ENCODE data around the gene AAK1.
A peak's percentile ranks its signal among the peaks of the same experiment; 100 is the strongest.

Gene AAK1

DNA sequence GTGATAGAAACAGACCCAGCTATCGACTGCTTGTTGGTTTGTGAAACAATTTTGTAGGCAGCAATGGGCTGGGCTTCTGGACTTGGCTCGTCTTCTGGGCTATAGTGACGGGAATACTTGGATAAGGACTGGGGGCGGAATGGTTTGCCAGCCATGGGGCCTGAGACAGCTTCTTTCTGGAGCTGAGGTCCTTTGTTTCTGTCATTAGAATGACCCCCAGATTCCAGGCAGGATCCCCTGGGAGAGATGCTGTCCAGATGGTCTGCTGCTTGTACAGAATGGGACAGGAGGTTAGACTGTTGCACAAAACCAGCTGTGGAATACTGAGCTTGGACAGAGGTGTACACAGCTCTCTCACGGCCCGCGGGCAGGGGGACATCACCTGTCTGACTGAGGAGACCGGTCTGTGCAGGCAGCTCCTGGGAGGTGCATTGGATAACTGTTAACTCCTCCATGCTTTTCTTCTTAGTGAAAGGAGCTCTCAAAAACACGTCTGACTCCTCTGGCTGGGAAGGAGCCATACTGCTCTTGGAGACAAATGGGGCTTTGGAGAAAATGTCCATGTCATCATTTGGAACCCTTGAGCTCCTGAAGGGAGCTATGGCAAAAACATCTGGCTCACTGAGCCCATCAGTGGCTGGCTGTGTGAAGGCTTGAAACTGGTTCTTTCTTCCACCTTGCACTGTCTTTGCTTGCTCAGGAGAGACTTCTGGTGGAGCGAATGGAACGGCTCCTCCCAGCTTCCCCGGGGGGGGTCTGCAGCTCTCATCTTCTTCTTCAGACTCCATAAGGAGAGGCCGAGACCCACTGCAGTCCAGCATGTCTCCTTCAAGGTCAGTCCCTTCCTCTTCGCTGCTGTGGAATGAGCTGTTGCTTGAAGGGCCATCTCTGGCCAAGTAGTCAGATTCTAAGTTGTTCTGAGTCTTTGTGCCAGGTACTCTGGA, 177.8 kb downstream of the AAK1 start:
- no peak for TF ChIP-seq RAD21 (IDR thresholded peaks at IDR 0.05; ENCODE audit: low read depth)
- no peak for TF ChIP-seq TCF12 (IDR thresholded peaks at IDR 0.05; ENCODE audit: low read depth)

DNA sequence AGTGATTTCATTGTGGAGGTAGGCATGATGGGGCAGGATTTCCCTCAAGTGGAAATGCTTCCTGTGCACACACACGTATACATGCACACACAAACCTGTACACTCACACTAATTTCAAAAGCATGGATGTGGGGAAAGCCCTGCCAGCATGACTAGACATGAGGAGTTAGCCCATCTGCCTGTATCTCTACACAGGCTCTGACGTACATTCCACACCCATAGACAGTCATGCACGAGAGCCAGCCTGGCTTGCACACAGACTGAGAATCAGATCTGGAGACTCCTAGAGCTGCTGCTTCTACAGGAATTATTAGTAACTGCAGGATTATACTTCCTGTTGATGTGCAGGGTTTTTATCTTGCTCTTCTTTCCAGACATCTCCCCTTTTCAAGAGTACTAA, 179.0 kb downstream of the AAK1 start:
- no peak for TF ChIP-seq EP300 (IDR thresholded peaks at IDR 0.05; ENCODE audit: borderline replicate concordance)
- no peak for TF ChIP-seq CEBPB (IDR thresholded peaks at IDR 0.05)
- TF ChIP-seq EGR1 (IDR thresholded peaks at IDR 0.05) = no peak
- TF ChIP-seq TAF1 (IDR thresholded peaks at IDR 0.05; ENCODE audit: low read depth) = no peak
- no peak for TF ChIP-seq YY1 (IDR thresholded peaks at IDR 0.05; ENCODE audit: low read depth)
- TF ChIP-seq CREB1 (IDR thresholded peaks at IDR 0.05; ENCODE audit: low read depth) = no peak

DNA sequence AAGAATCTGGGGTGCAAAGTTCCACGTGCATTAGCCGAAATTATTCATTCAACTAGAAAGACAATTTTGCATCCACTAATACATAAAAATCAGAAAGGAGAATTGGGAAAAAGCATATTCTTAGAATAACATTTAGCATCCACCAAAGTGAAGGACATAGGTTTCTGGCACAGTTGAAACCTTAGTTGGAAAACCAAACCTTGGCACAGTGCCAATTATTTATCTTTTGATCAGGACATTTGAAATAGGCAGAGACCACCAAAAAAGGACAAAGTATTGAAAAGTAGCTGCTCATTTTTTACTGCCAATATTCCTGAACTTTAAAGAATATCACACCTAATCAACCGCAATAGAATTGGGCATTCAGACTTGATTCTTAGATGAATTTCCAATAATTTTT, 180.8 kb downstream of the AAK1 start:
- TF ChIP-seq, protein P1, sequence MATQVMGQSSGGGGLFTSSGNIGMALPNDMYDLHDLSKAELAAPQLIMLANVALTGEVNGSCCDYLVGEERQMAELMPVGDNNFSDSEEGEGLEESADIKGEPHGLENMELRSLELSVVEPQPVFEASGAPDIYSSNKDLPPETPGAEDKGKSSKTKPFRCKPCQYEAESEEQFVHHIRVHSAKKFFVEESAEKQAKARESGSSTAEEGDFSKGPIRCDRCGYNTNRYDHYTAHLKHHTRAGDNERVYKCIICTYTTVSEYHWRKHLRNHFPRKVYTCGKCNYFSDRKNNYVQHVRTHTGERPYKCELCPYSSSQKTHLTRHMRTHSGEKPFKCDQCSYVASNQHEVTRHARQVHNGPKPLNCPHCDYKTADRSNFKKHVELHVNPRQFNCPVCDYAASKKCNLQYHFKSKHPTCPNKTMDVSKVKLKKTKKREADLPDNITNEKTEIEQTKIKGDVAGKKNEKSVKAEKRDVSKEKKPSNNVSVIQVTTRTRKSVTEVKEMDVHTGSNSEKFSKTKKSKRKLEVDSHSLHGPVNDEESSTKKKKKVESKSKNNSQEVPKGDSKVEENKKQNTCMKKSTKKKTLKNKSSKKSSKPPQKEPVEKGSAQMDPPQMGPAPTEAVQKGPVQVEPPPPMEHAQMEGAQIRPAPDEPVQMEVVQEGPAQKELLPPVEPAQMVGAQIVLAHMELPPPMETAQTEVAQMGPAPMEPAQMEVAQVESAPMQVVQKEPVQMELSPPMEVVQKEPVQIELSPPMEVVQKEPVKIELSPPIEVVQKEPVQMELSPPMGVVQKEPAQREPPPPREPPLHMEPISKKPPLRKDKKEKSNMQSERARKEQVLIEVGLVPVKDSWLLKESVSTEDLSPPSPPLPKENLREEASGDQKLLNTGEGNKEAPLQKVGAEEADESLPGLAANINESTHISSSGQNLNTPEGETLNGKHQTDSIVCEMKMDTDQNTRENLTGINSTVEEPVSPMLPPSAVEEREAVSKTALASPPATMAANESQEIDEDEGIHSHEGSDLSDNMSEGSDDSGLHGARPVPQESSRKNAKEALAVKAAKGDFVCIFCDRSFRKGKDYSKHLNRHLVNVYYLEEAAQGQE (IDR thresholded peaks at IDR 0.05; ENCODE audit: low read depth) = no peak
- TF ChIP-seq TAF1 (IDR thresholded peaks at IDR 0.05; ENCODE audit: low read depth) (no peak), NFIC (IDR thresholded peaks at IDR 0.05) (peak; percentile 93), CEBPB (IDR thresholded peaks at IDR 0.05) (no peak), TEAD4 (IDR thresholded peaks at IDR 0.05) (no peak)
- TF ChIP-seq, protein P2, sequence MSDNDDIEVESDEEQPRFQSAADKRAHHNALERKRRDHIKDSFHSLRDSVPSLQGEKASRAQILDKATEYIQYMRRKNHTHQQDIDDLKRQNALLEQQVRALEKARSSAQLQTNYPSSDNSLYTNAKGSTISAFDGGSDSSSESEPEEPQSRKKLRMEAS (IDR thresholded peaks at IDR 0.05) = no peak

DNA sequence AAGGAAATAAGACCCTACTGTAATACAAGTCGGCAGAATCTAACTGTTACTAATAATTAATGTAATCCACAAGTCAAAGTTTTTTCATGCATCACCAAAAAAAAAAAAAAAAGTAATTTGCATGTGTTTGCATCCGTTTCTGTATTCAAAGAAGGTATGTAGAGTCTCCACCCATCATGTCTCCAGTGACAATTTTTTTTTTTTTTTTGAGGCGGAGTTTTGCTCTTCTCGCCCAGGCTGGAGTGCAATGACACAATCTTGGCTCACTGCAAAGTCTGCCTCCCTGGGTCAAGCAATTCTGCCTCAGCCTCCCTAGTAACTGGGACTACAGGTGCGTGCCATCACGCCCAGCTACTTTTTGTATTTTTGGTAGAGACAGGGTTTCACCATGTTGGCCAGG, 182.1 kb downstream of the AAK1 start:
- TF ChIP-seq NFIC (IDR thresholded peaks at IDR 0.05) = no peak
- TF ChIP-seq CREB1 (IDR thresholded peaks at IDR 0.05; ENCODE audit: low read depth) = no peak
- no peak for TF ChIP-seq TAF1 (IDR thresholded peaks at IDR 0.05; ENCODE audit: low read depth)
- no peak for TF ChIP-seq TCF12 (IDR thresholded peaks at IDR 0.05; ENCODE audit: low read depth)
- no peak for TF ChIP-seq CEBPB (IDR thresholded peaks at IDR 0.05)
- TF ChIP-seq FOXM1 (IDR thresholded peaks at IDR 0.05; ENCODE audit: borderline replicate concordance, low read depth) = no peak
- TF ChIP-seq, protein P2 (IDR thresholded peaks at IDR 0.05) = no peak

DNA sequence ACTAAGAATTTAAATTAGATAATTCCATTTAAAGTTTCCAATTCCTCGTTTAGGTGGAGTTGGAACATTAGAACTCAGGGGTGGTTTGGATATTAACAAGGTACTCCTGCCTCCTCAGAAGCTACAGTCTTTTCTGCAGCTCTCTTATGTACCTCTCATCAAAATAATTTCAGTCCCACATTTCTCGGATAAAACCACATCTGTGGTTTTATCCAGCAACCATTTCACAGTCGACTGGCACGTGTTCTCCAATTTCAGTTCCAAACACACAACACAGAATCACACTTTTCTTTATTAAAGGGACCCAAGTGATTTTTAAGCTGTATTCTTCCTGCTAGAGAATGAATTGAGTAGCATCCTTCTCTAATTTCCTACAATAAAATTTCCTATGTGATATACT, 183.6 kb downstream of the AAK1 start:
- TF ChIP-seq, protein P2 (IDR thresholded peaks at IDR 0.05) = no peak
- no peak for TF ChIP-seq YY1 (IDR thresholded peaks at IDR 0.05; ENCODE audit: low read depth)
- no peak for TF ChIP-seq TAF1 (IDR thresholded peaks at IDR 0.05; ENCODE audit: low read depth)
- no peak for TF ChIP-seq NFIC (IDR thresholded peaks at IDR 0.05)
- TF ChIP-seq TCF12 (IDR thresholded peaks at IDR 0.05; ENCODE audit: low read depth) = no peak
- TF ChIP-seq, protein P1 (IDR thresholded peaks at IDR 0.05; ENCODE audit: low read depth) = no peak
- TF ChIP-seq CEBPB (IDR thresholded peaks at IDR 0.05) = no peak
- no peak for TF ChIP-seq TEAD4 (IDR thresholded peaks at IDR 0.05)
- no peak for TF ChIP-seq ZBTB7A (IDR thresholded peaks at IDR 0.05; ENCODE audit: low read depth)
- no peak for TF ChIP-seq EP300 (IDR thresholded peaks at IDR 0.05; ENCODE audit: borderline replicate concordance)
- TF ChIP-seq, protein P3, sequence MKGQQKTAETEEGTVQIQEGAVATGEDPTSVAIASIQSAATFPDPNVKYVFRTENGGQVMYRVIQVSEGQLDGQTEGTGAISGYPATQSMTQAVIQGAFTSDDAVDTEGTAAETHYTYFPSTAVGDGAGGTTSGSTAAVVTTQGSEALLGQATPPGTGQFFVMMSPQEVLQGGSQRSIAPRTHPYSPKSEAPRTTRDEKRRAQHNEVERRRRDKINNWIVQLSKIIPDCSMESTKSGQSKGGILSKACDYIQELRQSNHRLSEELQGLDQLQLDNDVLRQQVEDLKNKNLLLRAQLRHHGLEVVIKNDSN (IDR thresholded peaks at IDR 0.05) = no peak
- no peak for TF ChIP-seq CREB1 (IDR thresholded peaks at IDR 0.05; ENCODE audit: low read depth)
- no peak for TF ChIP-seq FOXM1 (IDR thresholded peaks at IDR 0.05; ENCODE audit: borderline replicate concordance, low read depth)

DNA sequence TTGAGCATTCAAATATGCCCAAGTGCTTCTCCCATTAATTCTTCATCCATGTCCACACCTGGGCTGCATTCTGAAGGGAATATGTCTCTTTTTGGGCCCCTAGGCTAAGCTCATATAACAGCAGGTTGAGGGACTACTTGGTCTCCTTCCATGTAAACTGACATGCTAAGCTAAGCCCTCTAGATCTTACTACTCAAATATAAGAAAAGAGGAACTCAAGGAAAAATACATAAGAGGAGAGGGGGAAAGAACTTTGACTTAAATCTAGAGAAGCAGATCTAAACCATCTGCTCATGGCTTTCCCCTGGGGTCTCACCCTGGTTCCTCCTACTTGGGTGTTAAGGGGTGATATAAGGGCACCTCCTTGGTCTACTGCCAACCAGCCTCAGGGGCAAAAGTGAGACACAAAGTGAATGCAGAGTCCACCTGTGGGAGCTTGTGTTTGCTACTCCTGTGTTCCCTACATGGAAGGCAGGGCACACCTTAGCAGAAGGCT, 186.5 kb downstream of the AAK1 start:
- no peak for TF ChIP-seq RAD21 (IDR thresholded peaks at IDR 0.05; ENCODE audit: low read depth)
- TF ChIP-seq, protein P1 (IDR thresholded peaks at IDR 0.05; ENCODE audit: low read depth) = no peak
- TF ChIP-seq ZBTB7A (IDR thresholded peaks at IDR 0.05; ENCODE audit: low read depth) = no peak
- TF ChIP-seq TCF12 (IDR thresholded peaks at IDR 0.05; ENCODE audit: low read depth) = no peak
- no peak for TF ChIP-seq EP300 (IDR thresholded peaks at IDR 0.05; ENCODE audit: borderline replicate concordance)
- TF ChIP-seq CREB1 (IDR thresholded peaks at IDR 0.05; ENCODE audit: low read depth) = no peak
- no peak for TF ChIP-seq TEAD4 (IDR thresholded peaks at IDR 0.05)
- TF ChIP-seq CEBPB (IDR thresholded peaks at IDR 0.05) = no peak
- no peak for TF ChIP-seq FOXM1 (IDR thresholded peaks at IDR 0.05; ENCODE audit: borderline replicate concordance, low read depth)

All from Ishikawa (cell line).